Panc1 (cell line): ENCODE measurements around the gene DENND6B. TPM values are rescaled to one million over a fixed set of nuclear protein-coding genes. Genes with fewer than 3 reads are reported as not detected.

ENCODE experiments used
- ATAC-seq: fragments of 200-7000 bp; cut with Tn5 transposase; 2 replicates; pipeline ENCODE4 v1.9.1; 2020; ENCODE audit warnings: mild to moderate bottlenecking, moderate library complexity
- BruUV-seq: library from RNA; stranded (reverse); fragments of 400-500 nt; replicated peaks from 2 replicates; lab custom pipeline; 2021; lab: Mats Ljungman, UMichigan
- CTCF ChIA-PET: fragments of 300-600 bp; sonication (Branson Sonifier 250); formaldehyde crosslinking; loops from one replicate; lab custom pipeline; 2022; ENCODE audit warnings: antibody characterized with exemption; lab: Charles Lee
- POLR2A ChIA-PET: fragments of 300-600 bp; sonication (Branson Sonifier 250); formaldehyde crosslinking; loops from one replicate; lab custom pipeline; 2022; ENCODE audit warnings: antibody characterized with exemption; lab: Charles Lee
- DNase-seq: peaks from one replicate; pipeline ENCODE4 v3.0.0-alpha.2; 2010; ENCODE audit warnings: low read depth, low spot score
- H3K27ac ChIP-seq: 2 replicates; pipeline ENCODE4 v1.5.1; 2011; ENCODE audit warnings: mild to moderate bottlenecking, low read length, inconsistent platforms
- H3K27me3 ChIP-seq: fragments of 200-500 bp; sonication (Bioruptor generic); 2 replicates; pipeline ENCODE4 v1.6.0; 2014; ENCODE audit warnings: low read length, inconsistent platforms; ENCODE audit not compliant: control insufficient read depth, insufficient read depth
- H3K36me3 ChIP-seq: fragments of 200-500 bp; sonication (Bioruptor generic); 2 replicates; pipeline ENCODE4 v1.5.1; 2014; ENCODE audit warnings: inconsistent platforms, mild to moderate bottlenecking, low read length, moderate library complexity; ENCODE audit not compliant: control insufficient read depth, insufficient read depth
- H3K4me1 ChIP-seq: 2 replicates; pipeline ENCODE4 v1.5.1; 2011; ENCODE audit warnings: inconsistent platforms, mild to moderate bottlenecking, low read length, moderate library complexity; ENCODE audit not compliant: control insufficient read depth, insufficient read depth
- H3K4me3 ChIP-seq, 2 experiments: 2 replicates each; pipeline ENCODE4 v1.5.1; 2011 to 2012; ENCODE audit warnings: low read depth in 2 of 2, low read length in 2 of 2, mild to moderate bottlenecking in 2 of 2, inconsistent platforms in 1 of 2, moderate library complexity in 1 of 2
- H3K9me3 ChIP-seq: fragments of 200-500 bp; sonication (Bioruptor generic); 2 replicates; pipeline ENCODE4 v1.5.1; 2014; ENCODE audit warnings: low read depth, mild to moderate bottlenecking, inconsistent platforms, low read length, moderate library complexity; ENCODE audit not compliant: control insufficient read depth, insufficient read depth
- POLR2AphosphoS5 ChIP-seq: IDR thresholded peaks from 2 replicates; pipeline ENCODE4 v1.6.1; 2012; ENCODE audit warnings: mild to moderate bottlenecking, low read depth, low read length, moderate library complexity
- SIN3A ChIP-seq: IDR thresholded peaks from 2 replicates; pipeline ENCODE4 v1.6.1; 2012; ENCODE audit warnings: low read depth, mild to moderate bottlenecking, low read length, moderate library complexity, borderline replicate concordance; ENCODE audit not compliant: insufficient read depth
- TCF7L2 ChIP-seq: IDR thresholded peaks from 2 replicates; pipeline ENCODE4 v1.6.1; 2011; ENCODE audit warnings: mild to moderate bottlenecking, low read depth, low read length, inconsistent platforms
- in situ Hi-C: cut with HindIII; loops from 2 replicates; pipeline ENCODE4 v1.10.0; 2016; ENCODE audit warnings: low sequenced_read_pairs, low pct_unique_long_range_greater_than_20kb
- intact Hi-C: fragments of 100-400 bp; cut with micrococcal nuclease; formaldehyde crosslinking; loops from one replicate; pipeline ENCODE4 v1.10.0; 2022; ENCODE audit not compliant: unreplicated experiment
- total RNA-seq: library from RNA; stranded (reverse); gene quantifications from one replicate; pipeline ENCODE4 v1.2.1, GENCODE V29; 2021; ENCODE audit not compliant: unreplicated experiment
- TF ChIP-seq, protein P1 (sequence below), 2 experiments: IDR thresholded peaks; 2 replicates each; pipeline ENCODE4 v1.6.1; 2011 to 2012; ENCODE audit warnings: low read depth in 2 of 2, control low read depth in 1 of 2, low read length in 1 of 2, mild to moderate bottlenecking in 1 of 2, moderate library complexity in 1 of 2; ENCODE audit not compliant: insufficient read depth in 1 of 2
- TF ChIP-seq, protein P2 (sequence below): fragments of 450-650 bp; IDR thresholded peaks from 2 replicates; pipeline ENCODE4 v1.5.1; 2017; ENCODE audit warnings: mild to moderate bottlenecking

DENND6B gene
- total RNA-seq, 1 experiment from 2014 or later: 5.8 TPM

DNA sequence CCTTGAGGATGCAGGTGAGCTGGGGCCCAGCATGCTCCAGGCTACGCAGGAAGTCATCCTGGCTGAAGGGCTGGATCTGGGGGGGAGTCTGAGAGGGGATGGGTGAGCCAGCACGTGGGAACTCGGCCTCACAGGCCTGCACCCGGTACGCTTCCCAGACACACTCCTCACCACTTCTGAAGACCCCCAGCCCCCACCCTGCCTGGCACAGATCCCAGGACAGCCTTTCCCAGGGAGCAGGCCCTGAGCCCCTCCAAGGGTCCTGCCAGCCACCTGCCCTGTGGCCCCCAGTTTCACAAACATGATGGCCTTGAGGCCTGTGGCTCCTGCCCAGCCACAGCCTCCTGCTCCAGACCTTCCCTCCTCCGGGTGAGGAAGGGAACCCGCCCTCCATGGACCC is 13.8 kb downstream of the DENND6B start:
- H3K4me3 ChIP-seq: no peak overlapping the region
- no peak for DNase-seq
- intact Hi-C loops (no loop called here), in situ Hi-C loops (no loop called here)
- CTCF ChIA-PET: no interaction called here
- no peak overlapping the region for H3K27ac ChIP-seq
- H3K27me3 ChIP-seq: no peaks in the 10 kb centered on the region
- TF ChIP-seq POLR2AphosphoS5 (no peak), TCF7L2 (no peak), SIN3A (no peak)
- TF ChIP-seq, protein P1, sequence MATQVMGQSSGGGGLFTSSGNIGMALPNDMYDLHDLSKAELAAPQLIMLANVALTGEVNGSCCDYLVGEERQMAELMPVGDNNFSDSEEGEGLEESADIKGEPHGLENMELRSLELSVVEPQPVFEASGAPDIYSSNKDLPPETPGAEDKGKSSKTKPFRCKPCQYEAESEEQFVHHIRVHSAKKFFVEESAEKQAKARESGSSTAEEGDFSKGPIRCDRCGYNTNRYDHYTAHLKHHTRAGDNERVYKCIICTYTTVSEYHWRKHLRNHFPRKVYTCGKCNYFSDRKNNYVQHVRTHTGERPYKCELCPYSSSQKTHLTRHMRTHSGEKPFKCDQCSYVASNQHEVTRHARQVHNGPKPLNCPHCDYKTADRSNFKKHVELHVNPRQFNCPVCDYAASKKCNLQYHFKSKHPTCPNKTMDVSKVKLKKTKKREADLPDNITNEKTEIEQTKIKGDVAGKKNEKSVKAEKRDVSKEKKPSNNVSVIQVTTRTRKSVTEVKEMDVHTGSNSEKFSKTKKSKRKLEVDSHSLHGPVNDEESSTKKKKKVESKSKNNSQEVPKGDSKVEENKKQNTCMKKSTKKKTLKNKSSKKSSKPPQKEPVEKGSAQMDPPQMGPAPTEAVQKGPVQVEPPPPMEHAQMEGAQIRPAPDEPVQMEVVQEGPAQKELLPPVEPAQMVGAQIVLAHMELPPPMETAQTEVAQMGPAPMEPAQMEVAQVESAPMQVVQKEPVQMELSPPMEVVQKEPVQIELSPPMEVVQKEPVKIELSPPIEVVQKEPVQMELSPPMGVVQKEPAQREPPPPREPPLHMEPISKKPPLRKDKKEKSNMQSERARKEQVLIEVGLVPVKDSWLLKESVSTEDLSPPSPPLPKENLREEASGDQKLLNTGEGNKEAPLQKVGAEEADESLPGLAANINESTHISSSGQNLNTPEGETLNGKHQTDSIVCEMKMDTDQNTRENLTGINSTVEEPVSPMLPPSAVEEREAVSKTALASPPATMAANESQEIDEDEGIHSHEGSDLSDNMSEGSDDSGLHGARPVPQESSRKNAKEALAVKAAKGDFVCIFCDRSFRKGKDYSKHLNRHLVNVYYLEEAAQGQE (IDR thresholded peaks at IDR 0.05; ENCODE audit: insufficient read depth in 1 of 2, low read depth in 2 of 2, low read length in 1 of 2): no peak
- TF ChIP-seq, protein P2, sequence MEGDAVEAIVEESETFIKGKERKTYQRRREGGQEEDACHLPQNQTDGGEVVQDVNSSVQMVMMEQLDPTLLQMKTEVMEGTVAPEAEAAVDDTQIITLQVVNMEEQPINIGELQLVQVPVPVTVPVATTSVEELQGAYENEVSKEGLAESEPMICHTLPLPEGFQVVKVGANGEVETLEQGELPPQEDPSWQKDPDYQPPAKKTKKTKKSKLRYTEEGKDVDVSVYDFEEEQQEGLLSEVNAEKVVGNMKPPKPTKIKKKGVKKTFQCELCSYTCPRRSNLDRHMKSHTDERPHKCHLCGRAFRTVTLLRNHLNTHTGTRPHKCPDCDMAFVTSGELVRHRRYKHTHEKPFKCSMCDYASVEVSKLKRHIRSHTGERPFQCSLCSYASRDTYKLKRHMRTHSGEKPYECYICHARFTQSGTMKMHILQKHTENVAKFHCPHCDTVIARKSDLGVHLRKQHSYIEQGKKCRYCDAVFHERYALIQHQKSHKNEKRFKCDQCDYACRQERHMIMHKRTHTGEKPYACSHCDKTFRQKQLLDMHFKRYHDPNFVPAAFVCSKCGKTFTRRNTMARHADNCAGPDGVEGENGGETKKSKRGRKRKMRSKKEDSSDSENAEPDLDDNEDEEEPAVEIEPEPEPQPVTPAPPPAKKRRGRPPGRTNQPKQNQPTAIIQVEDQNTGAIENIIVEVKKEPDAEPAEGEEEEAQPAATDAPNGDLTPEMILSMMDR: no peak
- BruUV-seq: no TSS peak
- POLR2A ChIA-PET: no interaction called here
- ATAC-seq: no peak
- H3K4me1 ChIP-seq: peaks cover 27% of the 10 kb centered on the region
- no peaks in the 10 kb centered on the region for H3K36me3 ChIP-seq
- H3K9me3 ChIP-seq: no peaks in the 10 kb centered on the region

DNA sequence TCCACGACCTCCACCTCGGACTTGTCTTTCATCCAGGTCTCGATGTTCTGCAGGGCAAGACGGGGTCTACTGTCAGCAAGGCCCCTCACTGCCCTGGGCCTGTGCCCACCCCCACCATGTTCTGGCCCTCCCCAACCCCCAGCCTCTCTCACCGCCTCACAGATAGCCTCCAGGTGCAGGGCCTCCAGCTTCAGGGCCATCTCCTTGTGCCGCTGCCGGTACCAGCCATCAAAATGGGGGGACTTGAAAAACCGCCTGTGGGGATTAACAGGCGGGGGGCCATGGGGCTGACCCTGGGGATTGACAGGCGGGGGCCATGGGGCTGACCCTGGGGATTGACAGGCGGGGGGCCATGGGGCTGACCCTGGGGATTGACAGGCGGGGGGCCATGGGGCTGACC is 14.4 kb downstream of the DENND6B start:
- BruUV-seq: no TSS peak
- TF ChIP-seq SIN3A (no peak), POLR2AphosphoS5 (no peak), TCF7L2 (no peak)
- TF ChIP-seq, protein P2: no peak
- TF ChIP-seq, protein P1 (IDR thresholded peaks at IDR 0.05; ENCODE audit: insufficient read depth in 1 of 2, low read depth in 2 of 2, low read length in 1 of 2): no peak

More for the DNA sequence above, 14.4 kb downstream of the DENND6B start:
- intact Hi-C loops: no loop called here
- in situ Hi-C loops: no loop called here
- Histone ChIP-seq H3K27ac (no peak overlapping the region), H3K4me1 (peaks cover 29% of the 10 kb centered on the region), H3K36me3 (no peaks in the 10 kb centered on the region), H3K27me3 (no peaks in the 10 kb centered on the region), H3K9me3 (no peaks in the 10 kb centered on the region), H3K4me3 (no peak overlapping the region)
- DNase-seq (no peak), ATAC-seq (no peak)
- CTCF ChIA-PET: no interaction called here
- POLR2A ChIA-PET: no interaction called here
